ENCODE data around the gene COL27A1.

DNA sequence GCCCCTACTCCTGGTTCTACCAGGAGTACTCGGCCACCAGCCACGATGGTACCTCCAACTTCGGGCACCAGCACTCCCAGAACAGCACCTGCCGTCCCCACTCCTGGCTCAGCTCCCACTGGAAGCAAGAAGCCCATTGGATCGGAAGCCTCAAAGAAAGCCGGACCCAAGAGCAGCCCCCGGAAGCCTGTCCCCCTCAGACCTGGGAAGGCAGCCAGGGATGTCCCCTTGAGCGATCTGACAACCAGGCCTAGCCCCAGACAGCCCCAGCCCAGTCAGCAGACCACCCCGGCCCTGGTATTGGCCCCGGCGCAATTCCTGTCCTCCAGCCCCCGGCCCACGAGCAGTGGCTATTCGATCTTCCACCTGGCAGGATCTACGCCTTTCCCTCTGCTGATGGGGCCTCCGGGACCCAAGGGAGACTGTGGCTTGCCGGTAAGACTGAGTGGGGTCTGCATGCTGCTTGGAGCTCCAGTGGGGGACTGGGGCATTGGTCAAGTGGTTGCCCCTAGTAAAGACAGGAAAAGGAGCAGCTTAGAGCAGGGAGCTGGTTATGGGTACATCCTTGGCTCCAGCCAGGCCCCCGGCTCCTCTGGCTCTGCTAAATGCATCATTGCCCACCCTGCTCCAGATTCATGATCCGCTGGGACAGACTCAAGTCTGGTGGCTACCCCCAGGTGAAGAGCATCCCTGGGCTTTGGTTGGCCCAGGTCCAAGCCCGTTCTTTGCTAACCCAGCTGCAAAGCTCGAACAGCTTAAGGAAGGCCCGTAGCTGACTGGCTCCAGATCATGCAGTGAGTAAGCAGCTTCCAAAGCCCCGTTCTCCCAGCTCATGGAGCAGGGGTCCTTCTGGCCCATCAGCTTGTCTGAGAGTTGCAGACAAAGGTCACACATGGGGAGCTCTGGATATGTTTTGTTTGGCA lies 14.0 kb downstream of the COL27A1 start:
- no peak for TF ChIP-seq POLR2A (IDR thresholded peaks at IDR 0.05; ENCODE audit: low read depth, low read length)
- TF ChIP-seq POLR2AphosphoS5 (IDR thresholded peaks at IDR 0.05; ENCODE audit: low read depth, low read length) = no peak
- no peak for TF ChIP-seq TAF1 (IDR thresholded peaks at IDR 0.05; ENCODE audit: borderline replicate concordance, low read depth, low read length)

Data from GM12892 (cell line).